Placental epithelial cell (primary cell): ENCODE results near the gene BTN3A1. TPM values are rescaled to one million over a fixed set of nuclear protein-coding genes. Genes with fewer than 3 reads are reported as not detected.

Experiments
- total RNA-seq: library from RNA; depleted of rRNA; stranded (reverse); fragments of >200 nt; gene quantifications from 2 replicates; pipeline ENCODE4 v1.2.3, GENCODE V29; 2012

BTN3A1 gene
- 3.7 and 4.3 TPM in 2 replicates for total RNA-seq

GRCh38 chr6:26401987-26402658 lies at the start of gene BTN3A1:
Gene BTN3A1 (plus strand): TSS chr6:26402275. CDS start chr6:26405564, 3,289 bp downstream.

DNA sequence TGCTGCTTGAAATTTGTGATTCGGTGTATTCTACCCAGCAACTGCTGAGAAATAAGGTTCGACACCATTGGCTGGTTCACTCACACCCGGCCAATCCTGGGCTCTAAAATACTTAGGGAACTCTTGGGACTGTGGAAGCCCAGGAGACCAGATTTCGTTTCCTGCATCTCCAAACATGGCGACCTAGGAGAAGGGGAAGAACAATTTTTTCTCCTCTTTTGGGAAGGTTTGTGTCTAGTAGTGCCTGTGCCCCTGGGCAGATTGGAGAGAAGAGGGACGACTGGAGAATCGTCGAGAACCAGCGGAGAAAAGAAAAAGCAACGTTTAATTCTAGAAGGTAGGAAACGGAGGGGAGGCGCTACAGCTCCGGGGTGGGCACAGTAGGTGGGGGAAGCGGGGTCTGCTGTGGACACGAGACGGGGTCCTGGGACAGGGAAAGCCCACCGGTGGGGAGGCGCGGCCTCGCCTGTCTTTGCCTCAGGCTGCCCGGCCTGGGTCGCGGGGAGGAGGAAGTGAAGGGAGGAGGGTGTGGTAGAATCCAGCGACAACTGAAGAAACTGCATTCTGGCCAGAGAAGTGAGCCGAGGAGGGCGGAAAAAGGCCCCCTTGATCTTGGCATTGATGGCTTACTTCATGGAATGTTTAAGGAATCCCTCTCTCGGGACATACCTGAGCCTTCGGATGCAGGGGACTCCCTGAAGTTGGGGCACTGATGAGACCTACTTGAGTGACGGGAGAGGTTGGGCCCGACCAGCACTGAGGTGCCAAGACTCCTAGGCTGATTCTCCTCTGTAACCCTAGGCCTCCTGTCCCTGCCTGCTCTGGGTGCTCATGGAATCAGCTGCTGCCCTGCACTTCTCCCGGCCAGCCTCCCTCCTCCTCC lies 56.0 kb downstream of the BTN3A1 start, which contains the start of gene BTN2A1:
BTN2A1 (plus strand) TSS at position 150 of the 883 bp plus-strand sequence; CDS start at position 832, 682 bp downstream.

Other genes with a start within 250 kb of the BTN3A1 start
- gene BTN3A2, start 37.1 kb upstream of the BTN3A1 start, total RNA-seq: 0.65 and 3.9 TPM in 2 replicates
- 2.9 and 3.5 TPM in 2 replicates for gene BTN2A2, start 19.2 kb upstream of the BTN3A1 start, total RNA-seq
- gene BTN3A3, start 38.2 kb downstream of the BTN3A1 start, total RNA-seq: 1.6 and 8.2 TPM in 2 replicates
- gene BTN2A1, start 55.7 kb downstream of the BTN3A1 start, total RNA-seq: 11.5 and 16.1 TPM in 2 replicates
- gene BTN1A1, start 98.0 kb downstream of the BTN3A1 start, total RNA-seq: not detected in 2 replicates
- 45.1 and 55.2 TPM in 2 replicates for gene HMGN4, start 136.1 kb downstream of the BTN3A1 start, total RNA-seq
- gene ABT1, start 194.7 kb downstream of the BTN3A1 start, total RNA-seq: 18.1 and 27.3 TPM in 2 replicates